IPS DF 4.7 (cell line): ENCODE measurements around the gene IGSF21.

ENCODE experiments used
- DNase-seq: peaks from one replicate; pipeline ENCODE4 v3.0.0-alpha.2; 2013; ENCODE audit warnings: low spot score; ENCODE audit errors: extremely low read depth

Gene IGSF21

DNA sequence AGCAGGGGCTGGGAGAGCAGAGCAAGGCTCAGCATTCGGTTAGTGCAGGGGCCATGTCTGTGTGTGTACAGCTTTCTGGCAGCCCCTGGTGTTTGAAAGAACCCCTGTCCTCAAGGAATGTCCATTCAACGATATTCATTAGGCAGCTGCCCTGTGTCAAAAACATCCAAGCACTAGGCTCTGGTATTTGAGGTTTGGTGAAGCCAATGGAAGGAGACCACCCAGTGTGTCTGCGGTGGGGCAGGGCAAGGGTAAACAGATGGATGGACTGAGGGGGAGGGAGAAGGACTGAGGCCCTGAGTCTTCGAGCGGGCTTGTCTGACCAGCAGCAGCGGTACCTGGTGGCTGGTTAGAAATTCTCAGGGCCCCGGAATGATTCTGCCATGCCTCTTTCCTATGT, 217.5 kb downstream of the IGSF21 start:
- DNase-seq = no peak

GRCh38 chr1:18326211-18326897, 218.8 kb downstream of the IGSF21 start:
- no peak for DNase-seq

DNA sequence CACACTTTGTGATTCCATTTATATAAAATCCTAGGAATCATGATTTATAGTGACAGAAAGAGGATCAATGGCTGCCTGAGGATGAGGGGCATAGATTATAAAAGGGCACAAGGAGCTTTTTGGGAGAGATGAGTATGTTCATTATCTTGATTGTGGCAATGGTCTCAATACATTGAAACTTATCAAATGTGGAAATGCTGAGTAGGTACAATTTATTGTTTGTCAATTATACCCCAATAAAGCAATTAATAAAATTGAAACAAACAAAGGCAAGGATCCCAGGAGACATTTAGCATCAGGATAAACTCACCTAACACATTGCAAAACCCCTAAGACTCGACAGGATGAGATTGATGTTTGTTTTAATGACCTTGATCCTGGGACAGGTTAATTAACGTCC, 220.1 kb downstream of the IGSF21 start:
- DNase-seq = no peak

- no peak for DNase-seq
These were observed 221.2 kb downstream of the IGSF21 start for GRCh38 chr1:18328803-18329202.

GRCh38 chr1:18329469-18330253, 222.1 kb downstream of the IGSF21 start:
- DNase-seq = no peak

GRCh38 chr1:18332576-18332975, 225.0 kb downstream of the IGSF21 start:
- DNase-seq = no peak

DNA sequence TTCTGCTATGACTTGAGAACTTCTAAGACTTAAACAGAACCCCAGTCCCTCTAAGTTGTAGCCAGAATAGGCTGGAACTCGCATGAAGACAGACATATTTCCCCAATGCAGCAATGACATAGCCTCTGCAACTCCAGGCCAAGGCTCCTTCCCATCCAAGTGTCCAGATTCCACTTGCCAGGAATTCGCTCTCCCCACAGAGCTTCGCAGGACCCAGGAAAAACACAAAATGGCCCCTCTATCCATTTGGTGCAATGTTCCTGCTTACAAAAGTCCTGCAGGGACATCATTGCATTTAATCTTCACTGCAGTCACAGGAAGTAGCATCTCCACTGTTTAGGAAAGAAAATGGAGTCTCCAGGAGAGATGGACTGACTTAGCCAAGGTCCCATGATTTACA, 225.6 kb downstream of the IGSF21 start:
- DNase-seq = no peak

- no peak for DNase-seq
These were observed 229.2 kb downstream of the IGSF21 start for GRCh38 chr1:18336801-18337200.

- DNase-seq = no peak
These were observed 230.2 kb downstream of the IGSF21 start for GRCh38 chr1:18337757-18338156.

DNA sequence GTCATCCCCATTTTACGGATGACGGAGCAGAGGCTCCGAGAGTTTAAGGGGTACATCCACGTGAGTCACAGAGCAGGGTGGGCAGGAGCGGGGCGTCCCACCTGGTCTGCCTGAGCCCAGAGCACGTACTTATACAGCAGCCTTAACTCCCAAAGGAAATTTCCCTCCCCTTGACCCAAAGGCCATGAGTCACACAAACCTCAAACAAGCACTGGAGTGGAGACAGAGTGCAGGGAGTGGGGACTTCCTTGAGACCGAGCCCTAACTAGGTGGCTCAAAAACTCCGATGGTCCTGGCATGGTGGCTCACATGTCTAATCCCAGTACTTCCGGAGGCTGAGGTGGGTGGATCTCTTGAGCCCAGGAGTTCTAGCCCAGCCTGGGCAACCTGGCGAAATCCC, 231.6 kb downstream of the IGSF21 start:
- no peak for DNase-seq

- DNase-seq = no peak
These were observed 232.7 kb downstream of the IGSF21 start for GRCh38 chr1:18340158-18340764.

DNA sequence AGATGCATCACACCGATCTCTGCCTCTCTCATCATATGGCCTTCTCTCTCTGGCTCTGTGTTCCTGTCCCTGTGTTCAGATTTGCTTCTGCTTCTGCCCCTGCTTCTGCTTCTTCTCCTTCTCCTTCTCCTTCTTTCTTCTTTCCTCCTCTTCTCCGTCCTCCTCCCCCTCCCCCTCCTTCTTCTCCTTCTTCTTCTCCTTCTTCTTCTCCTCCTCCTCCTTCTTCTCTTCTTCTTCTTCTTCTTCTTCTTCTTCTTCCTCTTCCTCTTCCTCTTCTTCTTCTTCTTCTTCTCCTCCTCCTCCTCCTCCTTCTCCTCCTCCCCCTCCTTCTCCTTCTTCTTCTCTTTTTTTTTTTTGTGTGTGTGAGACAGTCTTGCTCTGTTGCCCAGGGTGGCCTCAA, 233.2 kb downstream of the IGSF21 start:
- DNase-seq = no peak

GRCh38 chr1:18341291-18342069, 233.9 kb downstream of the IGSF21 start:
- no peak for DNase-seq

GRCh38 chr1:18342744-18343143, 235.1 kb downstream of the IGSF21 start:
- DNase-seq = no peak

GRCh38 chr1:18343581-18343980, 236.0 kb downstream of the IGSF21 start:
- no peak for DNase-seq

- no peak for DNase-seq
These were observed 237.2 kb downstream of the IGSF21 start for GRCh38 chr1:18344755-18345154.

- DNase-seq = no peak
These were observed 240.0 kb downstream of the IGSF21 start for GRCh38 chr1:18347559-18347958.

- no peak for DNase-seq
These were observed 240.8 kb downstream of the IGSF21 start for GRCh38 chr1:18348354-18348753.

GRCh38 chr1:18350747-18351146, 243.1 kb downstream of the IGSF21 start:
- no peak for DNase-seq

DNA sequence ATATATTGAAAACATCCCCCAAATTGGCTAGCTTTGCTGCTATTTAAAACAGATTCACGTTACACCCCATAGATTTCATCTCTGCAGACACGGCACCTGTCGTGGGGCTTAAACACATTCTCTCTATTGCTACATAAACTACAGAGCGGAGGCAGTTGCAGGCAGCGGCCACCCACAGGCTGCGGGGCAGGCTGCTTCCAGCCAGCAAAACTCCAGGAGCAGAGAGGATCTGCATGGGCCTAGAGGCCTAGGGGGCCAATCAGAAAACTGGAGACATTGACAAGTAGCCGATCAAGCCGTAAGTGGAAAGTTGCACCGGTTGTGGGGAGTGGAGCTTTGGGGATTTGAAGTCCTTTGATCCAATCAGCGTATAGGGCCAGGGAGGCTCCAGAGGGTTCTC, 244.1 kb downstream of the IGSF21 start:
- DNase-seq = no peak

DNA sequence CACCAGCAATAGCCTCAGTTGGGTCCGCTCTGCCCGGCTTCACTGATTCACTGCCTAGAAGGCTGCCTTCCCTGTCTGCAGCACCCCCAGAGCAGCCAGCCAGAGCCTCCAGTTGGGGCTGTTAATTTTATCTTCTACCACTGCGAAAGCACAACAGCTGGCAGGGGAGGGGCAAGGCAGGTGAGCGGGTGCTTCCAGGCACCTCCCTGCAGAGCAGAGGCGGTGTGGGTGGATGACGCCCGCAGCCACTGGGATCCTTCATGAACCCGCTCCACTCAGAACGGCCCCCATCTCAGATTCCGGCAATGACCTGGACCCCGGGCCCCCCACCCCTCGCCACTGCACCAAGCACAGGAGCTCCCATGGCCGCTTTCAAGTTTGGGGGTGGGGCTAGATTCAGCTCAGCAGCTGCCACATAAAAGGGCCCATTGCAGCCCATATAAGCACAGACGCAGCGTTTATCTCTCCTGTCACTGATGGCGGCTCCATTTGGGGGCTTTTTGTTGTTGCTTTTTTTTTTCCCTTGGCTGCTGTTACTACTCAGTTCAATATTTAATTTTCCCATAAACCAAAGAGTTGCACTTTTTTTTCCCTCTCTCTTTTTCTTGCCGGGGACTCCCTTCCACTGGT, 245.2 kb downstream of the IGSF21 start:
- no peak for DNase-seq
